GM19395 (cell line): ENCODE results near the gene ISG15.

Source experiments
- ATAC-seq: cut with Tn5 transposase; IDR thresholded peaks from one replicate; pipeline ENCODE4 v1.9.1; 2021; ENCODE audit warnings: mild to moderate bottlenecking, moderate library complexity; ENCODE audit not compliant: unreplicated experiment

The ISG15 gene

DNA sequence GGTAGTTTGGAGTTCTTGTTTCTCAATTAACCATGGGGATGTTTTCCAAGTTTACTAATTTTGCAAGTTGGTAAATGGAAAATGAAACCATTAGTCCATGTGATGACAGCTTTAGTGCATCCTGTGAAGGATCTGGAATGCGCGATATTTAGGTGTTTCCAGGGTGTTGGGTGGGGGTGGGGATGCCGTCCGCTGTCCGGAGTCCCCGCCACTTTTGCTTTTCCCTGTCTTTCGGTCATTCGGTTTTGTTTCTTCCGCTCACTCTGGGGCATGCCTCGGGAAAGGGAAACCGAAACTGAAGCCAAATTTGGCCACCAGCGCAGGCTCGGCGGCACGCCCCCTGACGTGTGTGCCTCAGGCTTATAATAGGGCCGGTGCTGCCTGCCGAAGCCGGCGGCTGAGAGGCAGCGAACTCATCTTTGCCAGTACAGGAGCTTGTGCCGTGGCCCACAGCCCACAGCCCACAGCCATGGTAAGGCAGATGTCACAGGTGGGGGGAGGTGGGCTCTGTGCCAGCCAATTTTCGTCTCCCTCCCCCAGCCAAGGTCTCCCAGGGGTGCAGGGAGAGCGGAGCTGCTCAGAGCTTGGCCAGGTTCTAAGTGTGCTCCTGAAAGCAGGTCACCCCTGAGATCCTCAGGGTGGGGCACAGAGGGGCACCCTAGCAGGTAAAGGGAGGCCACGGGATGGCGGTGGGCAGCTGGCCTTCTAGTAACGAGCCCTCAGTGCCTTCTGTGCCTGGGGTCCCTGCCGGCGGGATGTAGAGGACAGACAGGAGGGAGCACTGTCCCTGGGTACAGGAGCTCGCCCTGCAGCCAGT lies at the start of gene ISG15:
Gene ISG15 (plus strand): TSS at position 393 of the 817 bp plus-strand sequence. CDS start 77 bp downstream, at position 470.
- peak; percentile 88 for ATAC-seq

- ATAC-seq = no peak
Observed at GRCh38 chr1:963746-964525, 49.4 kb upstream of the ISG15 start.

- ATAC-seq = no peak
Observed at GRCh38 chr1:964691-965525, 48.4 kb upstream of the ISG15 start.

- ATAC-seq = no peak
Observed at GRCh38 chr1:965526-966134, 47.7 kb upstream of the ISG15 start.

GRCh38 chr1:966135-966703 lies 47.1 kb upstream of the ISG15 start, which contains the start of gene PLEKHN1:
Gene PLEKHN1 (plus strand): TSS chr1:966482. CDS start chr1:966532, 50 bp downstream.
- ATAC-seq = peak; percentile 25

DNA sequence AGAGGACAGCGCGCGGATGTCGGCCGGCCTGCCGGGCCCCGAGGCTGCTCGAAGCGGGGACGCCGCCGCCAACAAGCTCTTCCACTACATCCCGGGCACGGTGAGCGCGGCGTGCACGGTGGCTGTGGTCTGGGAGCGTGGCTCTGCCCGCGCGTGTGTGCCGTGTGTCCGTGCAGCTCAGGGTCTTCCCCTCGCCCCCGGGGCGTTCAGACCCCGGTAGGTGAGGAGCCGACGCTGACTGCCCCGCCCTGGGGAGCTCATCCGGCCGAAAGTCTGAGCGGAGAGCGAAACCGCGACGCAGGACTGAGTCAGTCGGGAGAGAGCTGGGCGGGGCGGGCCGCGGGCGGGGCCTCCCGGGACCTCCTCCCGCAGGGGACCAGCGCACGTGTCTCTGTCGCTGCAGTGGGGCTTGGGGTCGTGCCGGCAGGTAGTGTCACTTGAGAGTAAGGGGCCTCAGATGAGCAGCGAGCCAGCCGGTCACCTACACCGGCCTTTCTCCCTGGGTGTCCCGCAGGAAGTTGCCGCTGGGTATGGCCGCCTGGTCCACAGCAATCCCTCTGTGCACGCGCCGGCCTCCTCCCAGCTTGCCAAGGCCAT lies 46.5 kb upstream of the ISG15 start:
- peak; percentile 69 for ATAC-seq

- no peak for ATAC-seq
Observed at GRCh38 chr1:967466-968343, 45.6 kb upstream of the ISG15 start.

DNA sequence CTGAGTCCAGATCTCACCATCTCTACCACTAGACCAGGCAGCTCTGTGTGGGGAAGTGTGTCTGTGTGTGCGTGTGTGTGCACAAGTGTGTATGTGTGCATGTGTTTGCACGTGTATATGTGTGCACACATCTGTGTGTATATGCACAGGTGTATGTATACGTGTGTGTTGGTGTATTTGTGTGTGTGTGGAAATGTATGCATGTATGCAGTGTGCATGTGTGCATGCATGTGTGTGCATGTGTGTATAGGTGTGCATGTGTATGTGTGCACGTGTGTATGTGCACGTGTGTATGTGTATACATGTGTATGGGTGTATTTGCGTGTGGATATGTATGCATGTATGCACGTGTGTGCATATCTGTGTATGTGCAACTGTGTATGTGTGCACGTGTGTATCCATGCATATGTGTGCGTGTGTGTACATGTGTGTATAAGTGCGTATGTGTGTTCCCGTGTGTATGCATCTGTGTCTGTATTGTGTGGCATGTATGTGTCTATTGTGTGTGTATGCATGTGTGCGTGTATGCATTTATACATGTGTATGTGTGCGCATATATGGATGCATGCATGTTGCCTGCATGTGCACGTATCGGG lies 43.9 kb upstream of the ISG15 start:
- no peak for ATAC-seq

- no peak for ATAC-seq
Observed at GRCh38 chr1:970242-970972, 42.9 kb upstream of the ISG15 start.

DNA sequence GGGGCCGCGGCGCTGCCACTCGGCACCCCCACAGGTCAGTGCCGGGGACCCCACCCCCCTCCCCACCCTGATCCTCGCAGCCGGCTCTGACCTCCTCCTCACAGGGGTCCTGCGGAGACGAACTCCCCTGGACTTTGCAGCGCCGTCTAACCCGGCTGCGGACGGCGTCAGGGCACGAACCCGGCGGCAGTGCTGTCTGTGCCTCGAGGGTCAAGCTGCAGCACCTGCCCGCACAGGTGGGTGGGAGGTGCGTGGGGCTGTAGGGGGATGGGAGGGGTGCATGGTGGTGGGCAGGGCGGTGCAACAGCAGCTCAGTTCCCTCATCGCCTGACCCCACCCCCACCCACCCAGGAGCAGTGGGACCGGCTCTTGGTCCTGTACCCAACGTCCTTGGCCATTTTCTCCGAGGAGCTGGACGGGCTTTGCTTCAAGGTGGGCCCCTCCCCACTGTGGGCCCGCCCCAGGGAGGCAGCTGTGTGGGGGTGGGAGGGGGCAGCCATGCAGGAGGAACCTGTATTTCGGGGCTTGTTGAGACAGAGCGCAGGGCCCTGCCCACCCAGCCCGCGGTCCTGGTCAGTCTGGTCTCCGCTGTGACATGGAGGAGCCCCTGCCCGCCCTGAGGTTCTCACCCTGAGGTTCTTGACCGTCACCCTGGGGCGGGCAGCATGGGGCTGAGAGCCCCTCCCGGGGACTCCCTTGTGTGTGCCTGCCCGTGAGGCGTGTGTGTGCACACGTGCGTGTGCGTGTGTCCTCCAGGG lies 42.1 kb upstream of the ISG15 start:
- no peak for ATAC-seq

DNA sequence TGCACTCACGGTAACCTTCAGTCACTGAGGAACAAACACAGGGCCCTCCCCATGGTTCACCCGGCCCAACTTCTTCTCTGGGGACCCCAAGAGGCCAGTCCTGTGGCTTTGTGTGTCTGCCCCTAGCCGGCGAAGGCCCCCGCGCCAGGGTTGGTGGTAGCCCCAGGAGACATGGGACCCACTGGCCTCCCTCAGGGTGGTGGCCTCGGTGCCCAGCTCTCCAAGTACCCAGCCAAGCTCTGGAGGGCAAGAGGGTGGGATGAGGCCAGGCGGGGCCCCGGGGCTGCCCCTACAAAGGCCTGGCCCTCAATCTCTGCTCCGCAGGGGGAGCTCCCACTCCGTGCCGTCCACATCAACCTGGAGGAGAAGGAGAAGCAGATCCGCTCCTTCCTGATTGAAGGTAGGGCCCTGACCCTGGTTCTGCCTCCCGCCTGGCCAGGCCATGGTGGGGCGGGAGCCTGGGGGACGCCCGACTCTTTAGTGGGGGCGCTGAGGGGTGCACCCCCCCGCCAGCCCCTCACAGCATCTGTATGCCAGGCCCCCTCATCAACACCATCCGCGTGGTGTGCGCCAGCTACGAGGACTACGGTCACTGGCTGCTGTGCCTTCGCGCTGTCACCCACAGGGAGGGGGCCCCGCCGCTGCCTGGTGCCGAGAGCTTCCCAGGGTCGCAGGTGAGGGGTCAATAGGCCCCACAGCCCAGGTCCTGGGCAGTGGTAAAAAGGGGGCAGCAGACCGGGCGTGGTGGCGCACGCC lies 41.4 kb upstream of the ISG15 start:
- ATAC-seq = no peak

- ATAC-seq = no peak
Observed at GRCh38 chr1:972726-973458, 40.4 kb upstream of the ISG15 start.

- no peak for ATAC-seq
Observed at GRCh38 chr1:973459-974292, 39.6 kb upstream of the ISG15 start.

DNA sequence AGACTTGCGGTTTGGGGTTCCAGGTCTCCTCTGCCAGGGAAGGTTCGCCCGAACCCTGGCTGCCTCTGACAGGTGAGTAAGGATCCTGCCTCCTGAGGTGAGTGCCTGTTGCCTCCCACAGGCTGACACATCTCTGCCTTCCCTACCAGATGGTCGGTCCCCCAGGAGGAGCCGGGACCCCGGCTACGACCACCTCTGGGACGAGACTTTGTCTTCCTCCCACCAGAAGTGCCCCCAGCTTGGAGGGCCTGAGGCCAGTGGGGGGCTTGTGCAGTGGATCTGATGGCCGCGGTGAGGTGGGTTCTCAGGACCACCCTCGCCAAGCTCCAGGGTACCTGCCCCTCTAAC lies 39.0 kb upstream of the ISG15 start:
- ATAC-seq = no peak
